HepG2 (cell line): ENCODE measurements around the gene DCAKD. TPM values are rescaled to one million over a fixed set of nuclear protein-coding genes. Genes with fewer than 3 reads are reported as not detected.
A peak's percentile ranks its signal among the peaks of the same experiment; 100 is the strongest.

Experiments
- BATF2 ChIP-seq: sonication (generic); formaldehyde crosslinking; IDR thresholded peaks from 2 replicates; pipeline ENCODE4 v1.8.0; 2022; ENCODE audit warnings: mild to moderate bottlenecking, missing genetic modification reagents, moderate library complexity
- BRD4 ChIP-seq: sonication (generic); formaldehyde crosslinking; IDR thresholded peaks from 2 replicates; pipeline ENCODE4 v1.4.0; 2020; ENCODE audit warnings: missing genetic modification reagents
- EHMT2 ChIP-seq: fragments of 200-600 bp; sonication (generic); IDR thresholded peaks from 2 replicates; pipeline ENCODE4 v1.7.0; 2017; ENCODE audit warnings: antibody characterized with exemption, low read depth, low read length, borderline replicate concordance
- FLYWCH1 ChIP-seq: sonication (generic); formaldehyde crosslinking; IDR thresholded peaks from 2 replicates; pipeline ENCODE4 v1.8.1; 2023; ENCODE audit warnings: mild to moderate bottlenecking, missing genetic modification reagents
- KDM1A ChIP-seq: IDR thresholded peaks from 2 replicates; pipeline ENCODE4 v1.6.1; 2016; ENCODE audit warnings: missing compliant biosample characterization
- MTF1 ChIP-seq: sonication (generic); formaldehyde crosslinking; IDR thresholded peaks from 2 replicates; pipeline ENCODE4 v1.5.0; 2020; ENCODE audit warnings: missing genetic modification reagents
- NFKBIZ ChIP-seq: IDR thresholded peaks from 2 replicates; pipeline ENCODE4 v1.6.1; 2018; ENCODE audit warnings: missing genetic modification reagents, missing compliant biosample characterization
- ONECUT2 ChIP-seq: sonication (generic); formaldehyde crosslinking; IDR thresholded peaks from 2 replicates; pipeline ENCODE4 v1.4.0; 2020; ENCODE audit warnings: missing genetic modification reagents
- PHF5A ChIP-seq: IDR thresholded peaks from one replicate; pipeline ENCODE4 v1.6.1; 2018; ENCODE audit warnings: low read depth, missing genetic modification reagents; ENCODE audit not compliant: unreplicated experiment
- PRMT3 ChIP-seq: sonication (generic); formaldehyde crosslinking; IDR thresholded peaks from 2 replicates; pipeline ENCODE4 v1.8.1; 2022; ENCODE audit warnings: low read depth, mild to moderate bottlenecking, moderate library complexity, missing genetic modification reagents, borderline replicate concordance
- TRIM24 ChIP-seq: sonication (generic); formaldehyde crosslinking; IDR thresholded peaks from 2 replicates; pipeline ENCODE4 v1.8.0; 2022; ENCODE audit warnings: mild to moderate bottlenecking, missing genetic modification reagents
- YEATS2 ChIP-seq: sonication (generic); formaldehyde crosslinking; IDR thresholded peaks from 2 replicates; pipeline ENCODE4 v1.4.0; 2020; ENCODE audit warnings: missing genetic modification reagents, borderline replicate concordance
- YEATS4 ChIP-seq: sonication (generic); formaldehyde crosslinking; IDR thresholded peaks from 2 replicates; pipeline ENCODE4 v1.4.0; 2020; ENCODE audit warnings: missing genetic modification reagents, borderline replicate concordance
- YY1 ChIP-seq: IDR thresholded peaks from 2 replicates; pipeline ENCODE4 v1.6.1; 2011; ENCODE audit warnings: low read length, low read depth, moderate library complexity, mild to moderate bottlenecking; ENCODE audit not compliant: insufficient read depth, insufficient replicate concordance
- ZBTB21 ChIP-seq: sonication (generic); formaldehyde crosslinking; IDR thresholded peaks from 2 replicates; pipeline ENCODE4 v1.4.0; 2020; ENCODE audit warnings: missing genetic modification reagents
- ZC3H13 ChIP-seq: sonication (generic); formaldehyde crosslinking; IDR thresholded peaks from 2 replicates; pipeline ENCODE4 v1.8.1; 2023; ENCODE audit warnings: mild to moderate bottlenecking, missing genetic modification reagents, moderate library complexity
- ZMAT3 ChIP-seq: sonication (generic); formaldehyde crosslinking; conservative IDR thresholded peaks from 2 replicates; pipeline ENCODE4 v1.7.0; 2021; ENCODE audit warnings: missing genetic modification reagents
- ZNF142 ChIP-seq: sonication (generic); formaldehyde crosslinking; IDR thresholded peaks from 2 replicates; pipeline ENCODE4 v1.4.0; 2020; ENCODE audit warnings: missing genetic modification reagents
- ZNF160 ChIP-seq: sonication (generic); formaldehyde crosslinking; IDR thresholded peaks from 2 replicates; pipeline ENCODE4 v1.8.0; 2022; ENCODE audit warnings: mild to moderate bottlenecking, inconsistent platforms, missing genetic modification reagents
- ZNF234 ChIP-seq: sonication (generic); formaldehyde crosslinking; conservative IDR thresholded peaks from 2 replicates; pipeline ENCODE4 v1.5.1; 2020; ENCODE audit warnings: mild to moderate bottlenecking, missing genetic modification reagents
- ZNF274 ChIP-seq: sonication (generic); formaldehyde crosslinking; IDR thresholded peaks from 2 replicates; pipeline ENCODE4 v1.5.1; 2020; ENCODE audit warnings: mild to moderate bottlenecking, missing genetic modification reagents
- ZNF354B ChIP-seq: sonication (generic); formaldehyde crosslinking; IDR thresholded peaks from 2 replicates; pipeline ENCODE4 v1.8.0; 2022; ENCODE audit warnings: mild to moderate bottlenecking, missing genetic modification reagents
- ZNF768 ChIP-seq: sonication (generic); formaldehyde crosslinking; IDR thresholded peaks from 2 replicates; pipeline ENCODE4 v1.4.0; 2020; ENCODE audit warnings: missing genetic modification reagents
- ZSCAN29 ChIP-seq: sonication (generic); formaldehyde crosslinking; conservative IDR thresholded peaks from 2 replicates; pipeline ENCODE4 v1.4.0; 2020; ENCODE audit warnings: mild to moderate bottlenecking, missing genetic modification reagents
- polyA plus RNA-seq, 8 experiments: library from polyadenylated mRNA; depleted of rRNA in 3 of 8; stranded (reverse) in 7 of 8; unstranded in 1 of 8; fragments of >200 nt; fragmentation: Illumina TruSeq in 4 of 8; extraction: Trizol in 4 of 8; gene quantifications; 2 replicates each; pipeline versions ENCODE4 v1.2.1 to v1.2.3, GENCODE V29; 2011 to 2016; ENCODE audit warnings: low read depth in 4 of 8, missing spikeins in 1 of 8, mixed read lengths in 1 of 8; ENCODE audit not compliant: insufficient read depth in 1 of 8
- total RNA-seq, 5 experiments: library from RNA; depleted of rRNA; stranded (reverse); fragments of >200 nt; fragmentation: Illumina TruSeq; extraction: Trizol; gene quantifications; 2 replicates each; pipeline ENCODE4 v1.2.3, GENCODE V29; 2016; ENCODE audit warnings: low read depth in 1 of 5
- TF ChIP-seq, protein P1 (sequence below): sonication (generic); IDR thresholded peaks from 2 replicates; pipeline ENCODE4 v1.6.1; 2016; ENCODE audit warnings: low read depth, borderline replicate concordance

The DCAKD gene
- total and polyA plus RNA-seq, 2 of the 13 experiments (the other 11 are each of a cell fraction or from before 2014, with no cell fraction given), result 25.9 to 29.2 TPM

DNA sequence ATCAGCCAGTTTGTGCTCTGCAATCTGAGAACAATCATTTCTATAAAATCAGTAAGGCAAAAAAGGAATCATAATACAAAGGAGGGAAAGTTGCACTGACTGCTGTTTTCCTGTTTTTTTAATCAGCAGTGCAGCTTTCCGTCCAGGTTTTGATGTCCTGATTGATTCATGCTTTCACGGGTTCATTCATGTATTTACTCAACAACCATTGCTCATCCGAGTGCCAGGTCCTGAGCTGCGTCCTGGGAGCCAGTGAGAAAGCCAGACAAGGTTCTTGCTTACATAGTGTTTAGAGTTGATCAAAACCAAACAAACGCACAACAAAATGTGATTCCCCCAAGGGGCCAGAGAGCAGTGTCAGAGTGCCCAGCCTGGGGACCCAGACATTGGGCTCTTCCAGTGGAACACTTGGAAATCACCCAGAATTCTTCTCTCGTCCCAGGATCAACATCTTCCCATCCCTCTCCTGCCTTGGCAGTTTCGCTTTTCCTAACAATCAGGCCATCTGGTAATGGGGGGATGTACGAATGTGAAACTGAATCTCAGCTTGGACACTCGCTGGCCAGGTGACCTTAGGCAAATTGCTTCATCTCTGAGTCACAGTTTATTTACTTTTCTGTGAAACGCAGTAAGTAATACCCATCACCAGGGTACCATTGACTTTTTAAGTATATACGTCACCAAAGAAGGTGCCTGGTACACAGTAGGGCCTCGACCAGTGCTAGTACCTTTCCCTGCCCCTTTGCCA is 70.0 kb downstream of the DCAKD start (continued):
- no peak for TF ChIP-seq ZSCAN29 (CRISPR knock-in tag)
- TF ChIP-seq TRIM24, result no peak
- TF ChIP-seq ZNF768 (CRISPR knock-in tag), result no peak
- TF ChIP-seq PRMT3, result no peak
- 0 out of 2 replicates have a peak, but pooled peaks have one; percentile 23 for TF ChIP-seq NFKBIZ (CRISPR knock-in tag)
- no peak for TF ChIP-seq ZNF142 (CRISPR knock-in tag)
- no peak for TF ChIP-seq ZNF274 (CRISPR knock-in tag)
- no peak; the same call in 1 of the 2 replicates for TF ChIP-seq ZMAT3 (CRISPR knock-in tag)
- no peak for TF ChIP-seq PHF5A
- TF ChIP-seq EHMT2, result no peak
- no peak for TF ChIP-seq ONECUT2 (CRISPR knock-in tag)
- TF ChIP-seq FLYWCH1 (CRISPR knock-in tag), result no peak
- no peak for TF ChIP-seq ZNF160 (CRISPR knock-in tag)
- TF ChIP-seq ZNF234 (CRISPR knock-in tag), result no peak
- TF ChIP-seq, protein P1, sequence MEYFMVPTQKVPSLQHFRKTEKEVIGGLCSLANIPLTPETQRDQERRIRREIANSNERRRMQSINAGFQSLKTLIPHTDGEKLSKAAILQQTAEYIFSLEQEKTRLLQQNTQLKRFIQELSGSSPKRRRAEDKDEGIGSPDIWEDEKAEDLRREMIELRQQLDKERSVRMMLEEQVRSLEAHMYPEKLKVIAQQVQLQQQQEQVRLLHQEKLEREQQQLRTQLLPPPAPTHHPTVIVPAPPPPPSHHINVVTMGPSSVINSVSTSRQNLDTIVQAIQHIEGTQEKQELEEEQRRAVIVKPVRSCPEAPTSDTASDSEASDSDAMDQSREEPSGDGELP, result peak; percentile 70; the same call in 1 of the 2 replicates
- TF ChIP-seq ZNF354B, result no peak
- no peak for TF ChIP-seq YEATS4
- TF ChIP-seq ZC3H13 (CRISPR knock-in tag), result no peak
- TF ChIP-seq YEATS2 (CRISPR knock-in tag), result peak; percentile 61; the same call in 1 of the 2 replicates
- TF ChIP-seq MTF1 (CRISPR knock-in tag), result no peak
- TF ChIP-seq ZBTB21, result peak; percentile 37; the same call in 1 of the 2 replicates
- TF ChIP-seq BRD4 (CRISPR knock-in tag), result no peak
- no peak for TF ChIP-seq BATF2 (CRISPR knock-in tag)
- no peak for TF ChIP-seq YY1
- peak; percentile 86; the same call in 1 of the 2 replicates for TF ChIP-seq KDM1A (CRISPR knock-in tag)
